Kidney (tissue), 14 donors: ENCODE results near the gene SLC1A2. TPM values are rescaled to one million over a fixed set of nuclear protein-coding genes. Genes with fewer than 3 reads are reported as not detected.

Source experiments
- DNase-seq, 5 donors: peaks; one replicate each; pipeline ENCODE4 v3.0.0-alpha.2; 2013 to 2020
- FAIRE-seq: peaks from 2 replicates; lab custom pipeline; 2012; peaks lifted over from hg19 to GRCh38; lab: Jason Lieb, UNC
- H3K27ac ChIP-seq, 2 donors: one replicate each; pipeline ENCODE4 v1.7.0; 2013; ENCODE audit warnings: low read depth in 2 of 2, low read length in 2 of 2, inconsistent platforms in 1 of 2
- H3K27me3 ChIP-seq: one replicate; pipeline ENCODE4 v1.7.1; 2013; ENCODE audit warnings: low read length, inconsistent platforms; ENCODE audit not compliant: control insufficient read depth, insufficient read depth
- H3K36me3 ChIP-seq, 3 donors: one replicate each; pipeline versions ENCODE4 v1.7.0 to v1.7.1; 2013; ENCODE audit warnings: low read length in 3 of 3, control low read depth in 1 of 3, inconsistent platforms in 1 of 3; ENCODE audit not compliant: insufficient read depth in 3 of 3, control insufficient read depth in 2 of 3
- H3K4me1 ChIP-seq, 3 donors: one replicate each; pipeline versions ENCODE4 v1.7.0 to v1.7.1; 2013; ENCODE audit warnings: low read length in 3 of 3, inconsistent platforms in 1 of 3, low read depth in 1 of 3; ENCODE audit not compliant: control insufficient read depth in 2 of 3, insufficient read depth in 2 of 3
- H3K4me3 ChIP-seq, 3 donors: one replicate each; pipeline versions ENCODE4 v1.7.0 to v1.8.1; 2013; ENCODE audit warnings: low read length in 3 of 3, control low read depth in 1 of 3, inconsistent platforms in 1 of 3
- H3K9ac ChIP-seq, 3 donors: one replicate each; pipeline versions ENCODE4 v1.7.0 to v1.7.1; 2013; ENCODE audit warnings: low read length in 3 of 3, control low read depth in 1 of 3, inconsistent platforms in 1 of 3
- H3K9me3 ChIP-seq, 3 donors: one replicate each; pipeline versions ENCODE4 v1.7.0 to v1.7.1; 2013; ENCODE audit warnings: low read length in 3 of 3, control low read depth in 1 of 3, inconsistent platforms in 1 of 3; ENCODE audit not compliant: control insufficient read depth in 2 of 3, insufficient read depth in 1 of 3
- CTCF ChIP-seq: IDR thresholded peaks from 3 replicates; pipeline ENCODE4 v1.5.1; 2012; ENCODE audit warnings: mild to moderate bottlenecking, moderate library complexity, borderline replicate concordance; ENCODE audit not compliant: insufficient read depth; ENCODE audit errors: extremely low read depth
- intact Hi-C: fragments of 100-400 bp; cut with DNase I; formaldehyde crosslinking; loops from one replicate; pipeline ENCODE4 v1.11.1; 2022
- polyA plus RNA-seq: library from polyadenylated mRNA; stranded (reverse); fragments of 350-450 nt; fragmentation: Illumina TruSeq; extraction: RNeasy Lipid Tissue Mini Kit (QIAGEN cat#74804); gene quantifications from one replicate; pipeline ENCODE4 v1.2.3, GENCODE V29; 2014; ENCODE audit warnings: low read depth, low replicate concordance; ENCODE audit not compliant: insufficient read depth
- total RNA-seq: library from RNA; stranded (reverse); fragmentation: NEBNext Ultra II Directional; extraction: Animal tissue kit (Norgen Biotek cat#: 25700); gene quantifications from one replicate; pipeline ENCODE4 v1.2.1, GENCODE V29; 2021
- donor health status: control.
- donor health status: control.
- donor health status: control.
- donor health status: control.
- donor health status: control.
- donor health status: DM: yes; HTN: yes; CAD: no.
- donor health status: Normal renal cell carcinoma (clear cell type).

The SLC1A2 gene
- total and polyA plus RNA-seq, 2 donors from 2014 or later: 0.11 to 0.28 TPM

GRCh38 chr11:35215945-35216344 lies 203.4 kb downstream of the SLC1A2 start:
- no peak for DNase-seq
- FAIRE-seq: no peak
- intact Hi-C loops: no loop called here
- no peaks in the 10 kb centered on the region for H3K36me3 ChIP-seq
- H3K27ac ChIP-seq: no peak overlapping the region
- no peak for TF ChIP-seq CTCF
- no peak overlapping the region for H3K9ac ChIP-seq
- no peaks in the 10 kb centered on the region for H3K4me1 ChIP-seq
- no peak overlapping the region for H3K4me3 ChIP-seq
- no peaks in the 10 kb centered on the region for H3K27me3 ChIP-seq
- H3K9me3 ChIP-seq: no peaks in the 10 kb centered on the region

GRCh38 chr11:35214792-35215193 lies 204.6 kb downstream of the SLC1A2 start:
- FAIRE-seq: no peak
- DNase-seq: no peak
- Histone ChIP-seq H3K9ac (no peak overlapping the region), H3K36me3 (no peaks in the 10 kb centered on the region), H3K4me3 (no peak overlapping the region), H3K9me3 (no peaks in the 10 kb centered on the region), H3K27ac (no peak overlapping the region), H3K27me3 (no peaks in the 10 kb centered on the region), H3K4me1 (no peaks in the 10 kb centered on the region)
- TF ChIP-seq CTCF: no peak
- intact Hi-C loops: no loop called here

- FAIRE-seq (no peak), DNase-seq (no peak)
- no peaks in the 10 kb centered on the region for H3K36me3 ChIP-seq
- no peaks in the 10 kb centered on the region for H3K27me3 ChIP-seq
- no peaks in the 10 kb centered on the region for H3K4me1 ChIP-seq
- no peaks in the 10 kb centered on the region for H3K9me3 ChIP-seq
- H3K27ac ChIP-seq: no peak overlapping the region
- TF ChIP-seq CTCF: no peak
- H3K9ac ChIP-seq: no peak overlapping the region
- intact Hi-C loops: no loop called here
- no peak overlapping the region for H3K4me3 ChIP-seq
Observed at GRCh38 chr11:35214226-35214770, 205.1 kb downstream of the SLC1A2 start.

GRCh38 chr11:35211952-35212351 lies 207.4 kb downstream of the SLC1A2 start:
- DNase-seq (no peak), FAIRE-seq (no peak)
- Histone ChIP-seq H3K4me3 (no peak overlapping the region), H3K36me3 (no peaks in the 10 kb centered on the region), H3K9me3 (no peaks in the 10 kb centered on the region), H3K9ac (no peak overlapping the region), H3K27me3 (no peaks in the 10 kb centered on the region), H3K27ac (no peak overlapping the region), H3K4me1 (no peaks in the 10 kb centered on the region)
- TF ChIP-seq CTCF: no peak
- intact Hi-C loops: no loop called here
